Raji (cell line): Measurements from ENCODE around the gene HSP90AB1.

Source experiments
- POLR2A ChIP-seq: IDR thresholded peaks from 2 replicates; pipeline ENCODE4 v1.6.1; 2011; ENCODE audit warnings: low read depth, low read length, control low read depth; ENCODE audit not compliant: insufficient read depth

HSP90AB1 gene

DNA sequence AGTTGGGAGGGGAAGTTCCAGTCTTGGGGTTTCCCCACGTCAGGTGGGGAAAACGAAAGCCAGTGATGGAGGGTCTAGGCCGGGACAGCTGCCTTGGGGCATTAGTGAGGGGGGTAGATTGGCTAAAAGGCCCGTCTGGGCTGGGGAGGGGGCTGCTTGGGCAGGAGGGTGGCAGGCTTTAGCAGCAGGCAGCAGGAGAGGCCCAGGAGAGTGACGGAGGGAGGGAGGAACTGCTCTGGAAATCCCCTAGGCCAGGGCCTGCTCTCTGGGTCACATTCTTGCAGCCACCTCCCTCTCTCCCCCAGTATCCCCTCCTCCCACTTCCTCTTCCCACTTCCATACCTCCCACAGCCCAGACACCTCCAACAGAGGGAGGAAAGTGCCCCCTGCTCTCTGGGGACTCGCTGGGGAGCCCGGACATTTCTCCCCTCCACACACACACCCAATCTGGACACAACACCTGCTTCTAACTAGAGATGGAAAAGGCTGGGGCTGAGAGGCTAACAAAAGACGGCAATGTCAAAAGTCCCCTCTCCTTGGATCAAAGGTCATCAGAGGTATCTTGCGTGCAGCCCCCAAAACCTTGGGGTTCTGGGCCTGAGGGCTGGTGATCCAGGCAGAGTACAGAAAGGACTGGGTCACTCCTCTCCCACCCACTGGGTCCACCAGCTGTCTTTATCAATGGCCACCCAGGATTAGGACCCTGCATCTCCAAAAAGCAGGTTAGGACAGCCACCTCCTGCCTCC, 16.6 kb downstream of the HSP90AB1 start:
- 0 out of 2 replicates have a peak, but pooled peaks have one; percentile 18 for TF ChIP-seq POLR2A

DNA sequence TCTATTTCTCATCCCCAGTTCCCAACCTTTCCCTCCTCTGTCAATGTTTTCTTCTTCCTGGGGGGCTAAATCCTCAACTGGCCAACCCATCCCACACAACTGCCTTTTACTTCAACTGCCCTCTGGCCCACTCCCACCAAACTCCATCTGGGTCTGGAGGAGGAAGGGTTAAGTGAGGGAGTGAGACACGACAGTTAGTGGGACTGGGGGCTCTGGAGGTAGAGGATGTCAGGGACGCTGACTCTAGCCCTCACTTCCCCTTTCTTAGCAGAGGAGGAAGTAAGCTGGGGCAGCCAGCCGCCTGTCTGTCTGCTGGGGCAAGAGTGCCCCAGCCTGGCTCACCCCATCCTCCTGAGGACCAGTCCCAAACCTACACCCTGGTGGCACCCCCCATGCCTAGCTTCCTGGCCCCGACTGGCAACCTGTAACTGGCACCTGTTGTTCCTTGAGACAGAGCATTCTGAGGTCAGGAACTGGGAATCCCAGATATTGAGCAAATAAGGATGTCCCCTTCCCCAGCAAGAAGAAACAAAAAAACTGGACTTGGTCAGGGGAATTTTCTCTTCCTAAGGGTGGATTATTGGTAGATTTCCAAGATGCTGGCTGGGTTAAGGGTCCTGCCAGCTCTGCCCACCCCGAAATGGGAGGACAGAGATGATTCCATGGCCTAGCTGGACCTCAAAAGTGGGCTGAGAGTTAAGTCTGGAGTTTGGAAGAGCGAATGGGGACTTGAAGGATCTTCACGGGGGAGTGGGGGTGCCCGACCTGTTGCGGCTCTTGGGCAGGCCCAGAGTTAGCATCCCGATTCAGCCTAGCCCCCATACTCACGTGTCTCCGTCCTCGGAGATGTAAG, 17.5 kb downstream of the HSP90AB1 start:
- TF ChIP-seq POLR2A = peak; percentile 73

DNA sequence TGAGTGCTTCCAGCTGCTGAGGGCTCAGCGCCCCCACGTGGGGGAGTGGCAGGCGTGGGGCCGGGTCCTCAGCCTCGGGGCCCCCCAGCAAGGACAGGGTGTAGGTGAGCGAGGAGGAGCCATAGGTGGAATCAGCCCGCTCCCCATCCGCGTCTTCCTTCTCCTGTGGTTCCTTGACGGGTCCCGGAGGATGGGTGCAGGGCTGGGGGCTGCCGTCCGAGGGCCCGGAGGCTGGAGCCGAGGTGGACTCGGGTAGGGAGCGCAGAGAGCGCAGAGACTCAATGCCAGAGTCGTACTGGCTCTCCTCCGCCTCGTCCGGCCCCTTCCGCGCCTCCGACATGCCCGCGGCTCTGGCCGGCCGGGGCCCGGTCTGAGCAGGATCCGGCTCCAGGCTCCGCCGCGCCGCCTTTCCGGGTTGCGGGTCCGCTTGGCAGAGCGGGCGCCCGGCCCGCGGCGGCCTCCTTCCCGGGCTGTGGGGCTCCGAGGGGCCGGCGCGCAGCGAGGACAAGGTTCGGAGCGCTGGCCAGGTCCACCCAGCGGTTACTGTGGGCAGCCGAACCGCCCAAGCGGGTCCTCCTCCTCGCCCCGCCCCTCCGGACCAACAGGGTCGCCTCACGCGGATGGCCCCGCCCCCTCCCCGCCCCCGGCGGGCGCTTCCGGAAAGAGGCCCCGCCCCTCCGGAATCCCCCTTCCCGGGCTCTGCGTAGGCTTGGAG, 18.3 kb downstream of the HSP90AB1 start, which contains the start of gene NFKBIE:
Gene NFKBIE, minus strand, starts transcription at position 545 of the 715 bp plus-strand sequence. Its CDS starts 205 bp downstream, at position 340.
- peak; percentile 82 for TF ChIP-seq POLR2A

DNA sequence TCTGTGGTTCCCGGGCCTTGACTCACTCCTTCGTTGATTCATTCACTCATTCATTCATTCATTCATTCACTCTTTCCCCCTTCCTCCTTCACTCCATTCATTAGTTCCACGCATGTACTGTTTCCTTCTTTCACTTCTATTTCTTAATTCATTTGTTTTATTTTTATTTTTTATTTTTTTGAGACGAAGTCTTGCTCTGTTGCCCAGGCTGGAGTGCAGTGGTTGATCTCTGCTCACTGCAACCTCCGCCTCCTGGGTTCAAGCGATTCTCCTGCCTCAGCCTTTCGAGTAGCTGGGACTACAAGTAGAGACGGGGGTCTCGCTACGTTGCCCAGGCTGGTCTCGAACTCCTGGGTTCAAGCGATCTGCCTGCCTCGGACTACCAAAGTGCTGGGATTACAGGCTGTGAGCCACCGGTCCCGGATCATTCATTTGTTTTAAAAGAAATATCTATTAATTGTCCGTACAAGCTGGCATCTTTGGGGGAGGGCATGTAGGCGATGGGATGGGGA, 18.9 kb downstream of the HSP90AB1 start:
- TF ChIP-seq POLR2A = no peak

DNA sequence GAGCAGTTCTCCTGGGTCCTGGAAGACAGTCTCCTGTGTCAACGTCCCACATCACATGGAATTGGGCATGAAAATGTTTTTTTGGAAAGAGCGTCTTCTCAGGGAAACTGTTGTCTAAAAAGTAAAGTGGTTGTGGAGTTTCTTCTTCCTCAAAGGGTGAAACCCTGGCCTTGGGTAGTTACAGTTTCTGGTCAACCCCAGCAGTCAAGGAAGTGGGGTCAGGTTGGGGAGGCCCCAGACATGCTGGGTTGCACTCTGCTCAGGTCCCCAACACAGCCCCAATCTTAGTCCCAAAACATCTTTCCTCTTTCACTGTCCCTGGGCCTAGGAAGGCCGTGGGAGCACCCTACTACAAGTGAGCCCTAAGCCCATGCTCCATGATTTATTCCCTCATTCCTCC, 19.4 kb downstream of the HSP90AB1 start:
- no peak for TF ChIP-seq POLR2A

DNA sequence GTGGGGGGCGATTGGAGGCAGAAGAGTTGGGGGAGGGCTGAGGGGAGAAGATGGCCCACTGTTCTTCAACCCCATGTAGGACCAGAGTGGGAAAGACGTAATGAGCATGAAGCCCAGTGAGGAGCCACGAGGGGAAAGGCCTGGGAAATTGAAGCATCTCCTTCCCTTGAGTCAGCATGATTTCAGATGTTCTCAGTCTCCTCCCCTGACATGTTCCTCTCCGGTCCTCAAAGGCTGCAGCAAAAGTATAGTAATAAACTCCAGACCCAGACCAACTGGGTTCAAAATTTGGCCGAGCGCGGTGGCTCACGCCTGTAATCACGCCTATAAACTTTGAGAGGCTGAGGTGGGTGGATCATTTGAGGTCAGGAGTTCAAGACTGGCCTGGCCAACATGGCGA, 20.4 kb downstream of the HSP90AB1 start:
- no peak for TF ChIP-seq POLR2A

DNA sequence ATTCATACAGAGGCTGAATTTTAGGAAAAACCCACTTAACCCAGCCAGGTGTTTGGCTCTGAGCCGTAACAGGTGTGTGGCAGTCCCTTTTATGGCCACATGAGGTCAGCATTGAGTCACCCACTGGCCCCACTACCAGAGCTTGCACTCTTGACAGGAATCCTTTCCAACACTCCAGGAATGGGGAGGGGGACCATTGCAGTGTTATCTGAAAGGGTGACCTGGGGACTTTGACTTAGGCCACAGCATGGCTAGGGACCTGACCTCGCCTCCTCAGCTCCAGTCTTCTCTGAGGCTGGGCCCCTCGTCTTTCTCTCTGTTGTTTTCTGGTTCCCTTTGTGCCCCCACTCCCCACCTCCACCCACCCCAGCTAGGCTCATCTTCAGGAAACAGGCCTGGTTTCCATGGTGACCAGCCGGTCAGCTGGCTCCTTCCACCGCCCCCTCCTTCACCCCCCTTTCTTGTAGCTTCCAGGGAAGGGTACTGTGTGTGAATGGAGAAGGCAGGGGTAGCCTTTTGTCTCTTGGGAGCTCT, 21.3 kb downstream of the HSP90AB1 start:
- no peak for TF ChIP-seq POLR2A

DNA sequence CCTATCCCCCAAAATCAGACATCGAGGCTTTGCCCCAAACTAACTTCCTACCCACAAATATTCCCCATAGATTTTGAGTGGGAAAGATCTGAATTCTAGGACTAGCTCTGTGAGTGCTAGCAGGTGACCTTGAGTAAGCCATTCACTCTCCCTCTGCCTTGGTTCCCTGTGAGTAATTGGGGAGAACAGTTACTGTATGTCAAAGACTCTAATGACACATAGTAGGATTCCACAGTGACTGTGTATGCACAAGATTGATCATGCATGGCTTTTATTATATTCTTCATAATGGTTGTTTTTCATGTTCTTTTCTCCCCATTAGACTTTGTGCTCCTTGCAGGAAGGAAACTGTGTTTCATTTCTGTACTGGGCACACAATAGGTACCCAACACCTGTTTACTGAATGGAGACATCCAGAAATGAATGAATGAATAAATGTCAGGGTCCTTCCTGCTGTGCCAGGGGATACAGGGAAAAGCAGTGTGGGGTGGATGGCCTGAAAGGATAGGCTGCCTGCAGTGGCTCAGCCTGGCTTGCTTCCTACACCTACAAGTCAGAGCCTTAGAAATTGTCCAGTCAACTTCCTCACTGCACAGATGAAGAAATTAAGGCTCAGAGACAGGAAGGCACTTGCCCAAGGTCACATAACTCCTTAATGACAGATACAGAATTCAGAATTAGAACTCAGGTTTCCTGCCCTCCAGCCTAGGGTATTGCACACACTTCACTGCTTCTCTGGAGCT, 22.4 kb downstream of the HSP90AB1 start:
- TF ChIP-seq POLR2A = no peak

DNA sequence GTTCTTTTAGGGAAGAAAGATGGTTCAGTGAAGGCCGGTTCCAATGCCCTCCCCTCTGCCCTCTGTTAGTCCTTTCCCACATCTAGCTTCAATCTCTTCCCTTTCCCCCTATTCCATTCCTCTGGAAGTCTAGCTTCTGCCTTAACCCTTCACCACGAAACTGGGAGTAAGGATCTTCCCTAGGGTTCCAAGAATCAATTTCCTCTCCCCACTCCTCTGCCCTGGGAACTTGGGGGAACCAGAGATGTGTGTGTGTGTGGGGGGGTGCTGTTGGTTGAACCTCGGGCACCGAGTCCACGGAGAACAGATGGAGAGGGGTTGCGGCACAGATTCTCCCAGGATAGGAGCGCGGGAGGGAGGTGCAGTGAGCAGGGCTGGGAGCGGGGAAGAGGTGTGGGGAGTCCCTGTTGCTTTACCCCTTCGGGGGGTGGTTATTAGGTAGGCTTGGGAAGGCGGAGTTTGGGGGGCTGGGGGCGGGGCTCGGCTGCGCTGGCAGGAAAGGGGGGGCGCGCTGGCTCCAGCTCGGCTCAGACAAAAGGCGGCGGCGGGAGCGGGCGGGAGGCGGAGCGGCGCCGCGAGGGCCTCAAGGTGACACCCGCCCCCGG, 23.1 kb downstream of the HSP90AB1 start, which contains the start of gene TMEM151B:
Gene TMEM151B, plus strand, starts transcription at position 530 of the 605 bp plus-strand sequence. CDS start 293 bp downstream, outside the sequence.
- no peak for TF ChIP-seq POLR2A

DNA sequence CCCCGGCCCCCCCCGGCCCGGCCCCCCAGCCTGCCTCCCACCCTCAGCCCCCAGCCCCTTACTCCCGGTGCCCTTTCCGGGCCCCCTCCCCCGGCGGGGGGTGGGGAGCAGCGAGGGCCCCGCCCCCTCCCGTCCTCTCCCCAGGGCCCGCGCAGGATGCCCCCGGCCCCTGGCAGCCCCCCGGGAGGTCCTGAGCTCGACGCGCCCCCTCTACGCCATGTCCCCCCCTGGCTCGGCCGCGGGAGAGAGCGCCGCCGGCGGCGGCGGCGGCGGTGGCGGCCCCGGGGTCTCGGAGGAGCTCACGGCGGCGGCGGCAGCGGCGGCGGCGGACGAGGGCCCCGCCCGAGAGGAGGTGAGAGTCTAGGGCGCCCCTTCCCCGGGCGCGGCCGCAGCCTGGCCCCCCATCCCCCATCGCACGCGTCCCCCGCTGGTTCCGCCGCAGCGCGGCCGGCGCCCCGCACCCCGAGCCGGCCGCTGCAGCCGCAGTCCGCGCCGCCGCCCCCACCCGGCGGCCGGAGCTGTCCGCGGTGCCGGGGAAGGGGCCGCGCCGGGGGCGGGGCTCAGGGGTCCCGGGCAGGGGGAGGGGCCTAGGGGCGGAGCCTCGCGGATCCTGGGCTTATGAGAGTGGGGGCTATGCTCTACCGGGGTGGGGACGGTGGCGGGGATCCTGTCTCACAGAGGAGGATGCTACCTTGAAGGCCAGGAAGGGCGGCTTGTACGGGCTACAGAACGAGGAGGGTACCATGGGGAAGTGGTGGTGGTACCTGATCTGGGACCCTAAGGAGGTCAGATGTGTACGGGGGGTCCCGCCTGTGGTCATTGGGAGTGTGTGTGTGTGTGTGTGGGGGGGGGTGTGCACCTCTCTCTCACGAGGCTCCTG, 23.9 kb downstream of the HSP90AB1 start:
- TF ChIP-seq POLR2A = no peak

DNA sequence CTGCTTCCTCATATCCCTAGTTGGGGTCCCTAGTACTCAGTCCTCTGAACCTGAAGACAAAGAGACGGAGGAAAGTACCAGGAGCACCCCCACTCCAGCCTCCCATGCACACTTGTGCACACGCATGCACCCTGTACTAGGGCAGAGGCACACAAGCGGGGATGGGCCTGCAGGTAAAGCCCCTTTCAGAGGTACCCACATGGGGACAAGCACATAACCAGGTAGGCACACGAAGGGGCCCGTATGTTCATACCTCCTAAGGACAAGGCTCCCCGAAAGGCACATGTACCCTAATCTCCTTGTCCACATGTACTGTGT, 24.5 kb downstream of the HSP90AB1 start:
- TF ChIP-seq POLR2A = no peak

DNA sequence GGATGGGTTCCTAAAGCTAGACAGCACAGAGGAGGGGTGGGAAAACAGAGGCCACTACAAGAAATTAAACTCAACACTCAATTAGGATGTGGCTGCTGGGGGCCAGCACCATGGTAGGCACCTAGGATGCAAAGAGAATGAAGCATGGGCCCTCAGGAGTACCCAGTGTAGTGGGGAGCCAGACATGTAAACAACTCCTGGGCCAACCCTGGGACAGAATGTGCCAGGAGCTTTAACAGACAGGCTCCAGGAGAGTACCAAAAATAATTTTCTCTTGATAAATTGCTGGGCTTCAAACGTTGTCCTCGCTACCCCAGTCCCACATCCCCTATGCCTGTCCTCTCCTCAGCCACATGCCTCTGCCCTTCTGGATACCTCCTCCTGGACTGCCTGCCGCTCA, 25.0 kb downstream of the HSP90AB1 start:
- TF ChIP-seq POLR2A = no peak

DNA sequence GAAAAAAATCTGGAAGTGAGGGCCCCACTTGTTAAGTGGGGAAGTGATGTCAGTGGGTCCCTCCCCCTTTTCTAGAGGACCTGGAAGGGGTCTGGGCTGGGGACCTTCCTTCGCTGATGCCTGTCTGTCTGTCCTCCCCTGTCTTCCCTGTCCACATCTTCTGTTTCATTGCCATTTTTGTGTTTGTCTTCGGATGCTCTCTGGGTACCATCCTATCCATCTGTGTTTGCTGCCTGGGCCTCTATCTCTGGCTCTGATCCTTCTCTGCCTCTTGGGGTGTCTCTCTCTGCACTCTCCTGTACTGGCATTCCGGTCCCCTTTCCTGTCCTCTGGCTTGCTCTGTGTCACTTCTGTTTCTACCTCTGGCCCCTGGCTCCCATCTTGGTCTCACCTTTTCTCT, 25.6 kb downstream of the HSP90AB1 start:
- no peak for TF ChIP-seq POLR2A
